ENCODE results near the gene CEP70.
"Not testable (repeated sequence)": the region's sequence is repeated elsewhere in the genome, so short reads cannot be mapped to it uniquely, and the experiment has no call there.

CEP70 gene

DNA sequence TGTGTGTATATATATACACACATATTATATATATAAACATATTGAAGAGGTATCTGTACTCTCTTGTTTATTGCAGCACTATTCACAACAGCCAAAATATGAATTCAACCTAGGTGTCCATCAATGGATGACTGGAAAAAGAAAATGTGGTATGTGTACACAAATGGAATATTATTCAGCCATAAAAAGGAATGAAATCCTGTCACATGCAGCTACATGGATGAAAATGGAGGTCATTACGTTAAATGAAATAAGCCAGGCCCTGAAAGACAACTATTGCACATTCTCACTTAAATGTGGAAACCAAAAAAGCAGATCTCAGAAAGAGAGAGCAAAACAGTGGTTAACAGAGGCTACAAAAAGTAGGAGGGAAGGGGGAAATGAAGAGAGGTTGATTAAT, 49.5 kb downstream of the CEP70 start:
- H3K4me3 ChIP-seq (ENCODE audit: low read depth, low read length, poor library complexity, severe bottlenecking), result no peak overlapping the region
- H3K9ac ChIP-seq (ENCODE audit: low read length), result no peak overlapping the region
- no peaks in the 10 kb centered on the region for H3K27me3 ChIP-seq (ENCODE audit: insufficient read depth, low read length)
- H3K4me1 ChIP-seq (ENCODE audit: insufficient read depth, low read length, severe bottlenecking), result no peaks in the 10 kb centered on the region
- H3K79me2 ChIP-seq (ENCODE audit: insufficient read depth, low read length), result no peaks in the 10 kb centered on the region
- no peak overlapping the region for H3K27ac ChIP-seq (ENCODE audit: low read depth, low read length, poor library complexity, severe bottlenecking)
- H3K36me3 ChIP-seq (ENCODE audit: insufficient read depth, low read length), result peaks cover 59% of the 10 kb centered on the region
- peaks cover 31% of the 10 kb centered on the region for H3K9me3 ChIP-seq (ENCODE audit: low read length)
- no peaks in the 10 kb centered on the region for H4K20me1 ChIP-seq (ENCODE audit: insufficient read depth, low read length)
- H2AFZ ChIP-seq (ENCODE audit: low read length), result no peak overlapping the region
- H3K4me2 ChIP-seq (ENCODE audit: low read length), result no peak overlapping the region
- H3K9me2 ChIP-seq (ENCODE audit: low read depth, low read length), result no peaks in the 10 kb centered on the region
- TF ChIP-seq, protein P1, sequence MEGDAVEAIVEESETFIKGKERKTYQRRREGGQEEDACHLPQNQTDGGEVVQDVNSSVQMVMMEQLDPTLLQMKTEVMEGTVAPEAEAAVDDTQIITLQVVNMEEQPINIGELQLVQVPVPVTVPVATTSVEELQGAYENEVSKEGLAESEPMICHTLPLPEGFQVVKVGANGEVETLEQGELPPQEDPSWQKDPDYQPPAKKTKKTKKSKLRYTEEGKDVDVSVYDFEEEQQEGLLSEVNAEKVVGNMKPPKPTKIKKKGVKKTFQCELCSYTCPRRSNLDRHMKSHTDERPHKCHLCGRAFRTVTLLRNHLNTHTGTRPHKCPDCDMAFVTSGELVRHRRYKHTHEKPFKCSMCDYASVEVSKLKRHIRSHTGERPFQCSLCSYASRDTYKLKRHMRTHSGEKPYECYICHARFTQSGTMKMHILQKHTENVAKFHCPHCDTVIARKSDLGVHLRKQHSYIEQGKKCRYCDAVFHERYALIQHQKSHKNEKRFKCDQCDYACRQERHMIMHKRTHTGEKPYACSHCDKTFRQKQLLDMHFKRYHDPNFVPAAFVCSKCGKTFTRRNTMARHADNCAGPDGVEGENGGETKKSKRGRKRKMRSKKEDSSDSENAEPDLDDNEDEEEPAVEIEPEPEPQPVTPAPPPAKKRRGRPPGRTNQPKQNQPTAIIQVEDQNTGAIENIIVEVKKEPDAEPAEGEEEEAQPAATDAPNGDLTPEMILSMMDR (IDR thresholded peaks at IDR 0.05; ENCODE audit: low read length), result no peak
- H3F3A ChIP-seq (ENCODE audit: insufficient read depth, low read length), result no peaks in the 10 kb centered on the region

DNA sequence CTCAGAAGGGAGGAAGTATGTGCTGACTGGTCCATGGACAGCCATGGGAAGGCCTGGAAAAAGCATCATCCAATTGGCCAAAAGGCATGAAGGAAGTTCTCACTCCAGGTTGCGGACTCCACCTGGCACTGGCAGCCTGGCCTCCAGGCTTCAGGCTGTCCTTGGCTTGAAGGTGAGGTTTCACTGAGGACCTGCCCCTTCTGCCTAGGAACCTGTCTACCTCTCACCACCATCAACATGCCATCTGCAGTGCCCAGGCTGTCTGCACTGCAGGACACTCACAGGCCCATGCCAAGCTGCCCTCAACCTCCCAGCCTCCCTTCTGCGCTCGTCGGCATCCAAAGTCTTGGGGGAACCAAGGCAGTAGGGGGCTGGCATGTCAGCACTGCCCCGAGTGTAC, 51.1 kb downstream of the CEP70 start:
- Histone ChIP-seq H3K27ac (ENCODE audit: low read depth, low read length, poor library complexity, severe bottlenecking) (no peak overlapping the region), H4K20me1 (ENCODE audit: insufficient read depth, low read length) (no peaks in the 10 kb centered on the region), H3K36me3 (ENCODE audit: insufficient read depth, low read length) (peaks cover 48% of the 10 kb centered on the region), H3K4me3 (ENCODE audit: low read depth, low read length, poor library complexity, severe bottlenecking) (no peak overlapping the region), H3K9me3 (ENCODE audit: low read length) (peaks cover 31% of the 10 kb centered on the region), H3K9ac (ENCODE audit: low read length) (no peak overlapping the region), H2AFZ (ENCODE audit: low read length) (no peak overlapping the region), H3K9me2 (ENCODE audit: low read depth, low read length) (no peaks in the 10 kb centered on the region), H3K27me3 (ENCODE audit: insufficient read depth, low read length) (no peaks in the 10 kb centered on the region), H3K79me2 (ENCODE audit: insufficient read depth, low read length) (no peaks in the 10 kb centered on the region), H3F3A (ENCODE audit: insufficient read depth, low read length) (no peaks in the 10 kb centered on the region), H3K4me1 (ENCODE audit: insufficient read depth, low read length, severe bottlenecking) (no peaks in the 10 kb centered on the region), H3K4me2 (ENCODE audit: low read length) (no peak overlapping the region)
- TF ChIP-seq, protein P1 (IDR thresholded peaks at IDR 0.05; ENCODE audit: low read length), result no peak
- TF ChIP-seq EZH2 (IDR thresholded peaks at IDR 0.05; ENCODE audit: borderline replicate concordance, low read length), result no peak

DNA sequence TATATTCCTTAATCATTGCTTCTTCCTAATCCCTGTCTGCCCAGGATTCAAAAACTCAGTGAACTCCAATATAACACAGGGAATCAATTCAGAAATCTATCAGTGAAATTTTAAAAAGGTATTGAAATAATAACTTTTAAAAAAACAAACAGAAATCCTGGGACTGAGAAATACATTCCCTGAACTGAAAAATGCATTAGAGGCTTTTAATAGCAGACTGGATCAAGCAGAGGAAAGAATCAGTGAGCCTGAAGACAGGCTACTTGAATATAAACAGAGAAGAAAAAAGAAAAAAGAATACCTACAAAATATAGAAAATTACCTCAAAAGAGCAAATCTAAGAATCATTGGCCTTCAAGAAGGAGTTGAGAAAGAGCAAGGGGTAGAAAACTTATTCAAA, 54.7 kb downstream of the CEP70 start:
- Histone ChIP-seq H3K27ac (ENCODE audit: low read depth, low read length, poor library complexity, severe bottlenecking) (no peak overlapping the region), H4K20me1 (ENCODE audit: insufficient read depth, low read length) (no peaks in the 10 kb centered on the region), H2AFZ (ENCODE audit: low read length) (no peak overlapping the region), H3K9ac (ENCODE audit: low read length) (no peak overlapping the region), H3K9me2 (ENCODE audit: low read depth, low read length) (no peaks in the 10 kb centered on the region), H3K4me2 (ENCODE audit: low read length) (no peak overlapping the region), H3K36me3 (ENCODE audit: insufficient read depth, low read length) (peaks cover 33% of the 10 kb centered on the region), H3K9me3 (ENCODE audit: low read length) (peaks cover 24% of the 10 kb centered on the region), H3F3A (ENCODE audit: insufficient read depth, low read length) (no peaks in the 10 kb centered on the region), H3K4me1 (ENCODE audit: insufficient read depth, low read length, severe bottlenecking) (no peaks in the 10 kb centered on the region), H3K79me2 (ENCODE audit: insufficient read depth, low read length) (no peaks in the 10 kb centered on the region), H3K4me3 (ENCODE audit: low read depth, low read length, poor library complexity, severe bottlenecking) (no peak overlapping the region), H3K27me3 (ENCODE audit: insufficient read depth, low read length) (no peaks in the 10 kb centered on the region)
- TF ChIP-seq EZH2 (IDR thresholded peaks at IDR 0.05; ENCODE audit: borderline replicate concordance, low read length), result no peak
- TF ChIP-seq, protein P1 (IDR thresholded peaks at IDR 0.05; ENCODE audit: low read length), result no peak

DNA sequence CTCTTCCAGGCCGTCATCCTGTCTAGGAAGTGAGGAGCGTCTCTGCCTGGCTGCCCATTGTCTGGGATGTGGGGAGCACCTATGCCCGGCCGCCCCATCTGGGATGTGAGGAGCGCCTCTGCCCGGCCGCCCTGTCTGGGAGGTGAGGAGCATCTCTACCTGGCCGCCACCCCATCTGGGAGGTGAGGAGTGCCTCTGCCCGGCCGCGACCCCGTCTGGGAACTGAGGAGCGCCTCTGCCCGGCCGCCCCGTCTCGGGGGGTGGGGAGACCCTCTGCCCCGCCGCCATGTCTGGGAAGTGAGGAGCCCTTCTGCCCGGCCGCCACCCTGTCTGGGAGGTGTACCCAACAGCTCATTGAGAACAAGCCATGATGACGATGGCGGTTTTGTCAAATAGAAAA, 72.6 kb downstream of the CEP70 start:
- not testable (repeated sequence) for H3K36me3 ChIP-seq (ENCODE audit: insufficient read depth, low read length); H3K4me2 ChIP-seq (ENCODE audit: low read length); H3K4me1 ChIP-seq (ENCODE audit: insufficient read depth, low read length, severe bottlenecking); H3K9ac ChIP-seq (ENCODE audit: low read length); H3K27me3 ChIP-seq (ENCODE audit: insufficient read depth, low read length); H3K9me2 ChIP-seq (ENCODE audit: low read depth, low read length); H3K27ac ChIP-seq (ENCODE audit: low read depth, low read length, poor library complexity, severe bottlenecking); H2AFZ ChIP-seq (ENCODE audit: low read length); H4K20me1 ChIP-seq (ENCODE audit: insufficient read depth, low read length); H3F3A ChIP-seq (ENCODE audit: insufficient read depth, low read length); H3K79me2 ChIP-seq (ENCODE audit: insufficient read depth, low read length); H3K9me3 ChIP-seq (ENCODE audit: low read length); H3K4me3 ChIP-seq (ENCODE audit: low read depth, low read length, poor library complexity, severe bottlenecking)

Data from OCI-LY1 (cell line).